ENCODE measurements around the gene REEP2.

Gene REEP2

GRCh38 chr5:138476918-138477317 lies 38.1 kb downstream of the REEP2 start:
- H3K4me3 ChIP-seq (ENCODE audit: insufficient read length, low read depth) = no peak overlapping the region
- H3K4me1 ChIP-seq (ENCODE audit: insufficient read depth, insufficient read length) = no peaks in the 10 kb centered on the region
- no peaks in the 10 kb centered on the region for H3K9me3 ChIP-seq (ENCODE audit: insufficient read depth, low read length)
- DNase-seq (ENCODE audit: low read depth, low spot score) = no peak
- H3K9ac ChIP-seq (ENCODE audit: insufficient read length, low read depth) = no peak overlapping the region
- H3K36me3 ChIP-seq (ENCODE audit: insufficient read depth, insufficient read length, low read length) = no peaks in the 10 kb centered on the region
- no peaks in the 10 kb centered on the region for H3K27me3 ChIP-seq (ENCODE audit: insufficient read depth, insufficient read length)
- TF ChIP-seq YY1 (IDR thresholded peaks at IDR 0.05; ENCODE audit: insufficient read depth, insufficient read length) (no peak), ZNF274 (IDR thresholded peaks at IDR 0.05; ENCODE audit: low read depth, low read length) (no peak), SUZ12 (IDR thresholded peaks at IDR 0.05; ENCODE audit: extremely low read depth, insufficient read depth, insufficient read length) (no peak)

- no peaks in the 10 kb centered on the region for H3K36me3 ChIP-seq (ENCODE audit: insufficient read depth, insufficient read length, low read length)
- no peak for DNase-seq (ENCODE audit: low read depth, low spot score)
- H3K9ac ChIP-seq (ENCODE audit: insufficient read length, low read depth) = no peak overlapping the region
- no peaks in the 10 kb centered on the region for H3K9me3 ChIP-seq (ENCODE audit: insufficient read depth, low read length)
- no peaks in the 10 kb centered on the region for H3K27me3 ChIP-seq (ENCODE audit: insufficient read depth, insufficient read length)
- no peak for TF ChIP-seq ZNF274 (IDR thresholded peaks at IDR 0.05; ENCODE audit: low read depth, low read length)
- no peak overlapping the region for H3K4me3 ChIP-seq (ENCODE audit: insufficient read length, low read depth)
- no peaks in the 10 kb centered on the region for H3K4me1 ChIP-seq (ENCODE audit: insufficient read depth, insufficient read length)
Observed at GRCh38 chr5:138482638-138483037, 43.8 kb downstream of the REEP2 start.

- H3K4me3 ChIP-seq (ENCODE audit: insufficient read length, low read depth) = no peak overlapping the region
- H3K36me3 ChIP-seq (ENCODE audit: insufficient read depth, insufficient read length, low read length) = no peaks in the 10 kb centered on the region
- no peaks in the 10 kb centered on the region for H3K9me3 ChIP-seq (ENCODE audit: insufficient read depth, low read length)
- peaks cover 33% of the 10 kb centered on the region for H3K27me3 ChIP-seq (ENCODE audit: insufficient read depth, insufficient read length)
- no peak overlapping the region for H3K9ac ChIP-seq (ENCODE audit: insufficient read length, low read depth)
- no peak for DNase-seq (ENCODE audit: low read depth, low spot score)
- H3K4me1 ChIP-seq (ENCODE audit: insufficient read depth, insufficient read length) = peaks cover 11% of the 10 kb centered on the region
- TF ChIP-seq SUZ12 (IDR thresholded peaks at IDR 0.05; ENCODE audit: extremely low read depth, insufficient read depth, insufficient read length) (no peak), YY1 (IDR thresholded peaks at IDR 0.05; ENCODE audit: insufficient read depth, insufficient read length) (no peak), ZNF274 (IDR thresholded peaks at IDR 0.05; ENCODE audit: low read depth, low read length) (no peak)
Observed at GRCh38 chr5:138488481-138488945, 49.7 kb downstream of the REEP2 start.

- Histone ChIP-seq H3K27me3 (ENCODE audit: insufficient read depth, insufficient read length) (peaks cover 33% of the 10 kb centered on the region), H3K4me1 (ENCODE audit: insufficient read depth, insufficient read length) (peaks cover 13% of the 10 kb centered on the region), H3K9me3 (ENCODE audit: insufficient read depth, low read length) (no peaks in the 10 kb centered on the region), H3K9ac (ENCODE audit: insufficient read length, low read depth) (no peak overlapping the region), H3K36me3 (ENCODE audit: insufficient read depth, insufficient read length, low read length) (no peaks in the 10 kb centered on the region), H3K4me3 (ENCODE audit: insufficient read length, low read depth) (no peak overlapping the region)
- no peak for TF ChIP-seq YY1 (IDR thresholded peaks at IDR 0.05; ENCODE audit: insufficient read depth, insufficient read length)
- no peak for TF ChIP-seq ZNF274 (IDR thresholded peaks at IDR 0.05; ENCODE audit: low read depth, low read length)
- TF ChIP-seq SUZ12 (IDR thresholded peaks at IDR 0.05; ENCODE audit: extremely low read depth, insufficient read depth, insufficient read length) = no peak
- no peak for DNase-seq (ENCODE audit: low read depth, low spot score)
Observed at GRCh38 chr5:138489683-138490061, 50.8 kb downstream of the REEP2 start.

GRCh38 chr5:138490648-138491283 lies 51.9 kb downstream of the REEP2 start:
- no peak for DNase-seq (ENCODE audit: low read depth, low spot score)
- Histone ChIP-seq H3K36me3 (ENCODE audit: insufficient read depth, insufficient read length, low read length) (no peaks in the 10 kb centered on the region), H3K27me3 (ENCODE audit: insufficient read depth, insufficient read length) (peaks cover 33% of the 10 kb centered on the region), H3K9me3 (ENCODE audit: insufficient read depth, low read length) (no peaks in the 10 kb centered on the region), H3K9ac (ENCODE audit: insufficient read length, low read depth) (no peak overlapping the region), H3K4me1 (ENCODE audit: insufficient read depth, insufficient read length) (peaks cover 13% of the 10 kb centered on the region), H3K4me3 (ENCODE audit: insufficient read length, low read depth) (no peak overlapping the region)
- TF ChIP-seq SUZ12 (IDR thresholded peaks at IDR 0.05; ENCODE audit: extremely low read depth, insufficient read depth, insufficient read length) = no peak
- no peak for TF ChIP-seq ZNF274 (IDR thresholded peaks at IDR 0.05; ENCODE audit: low read depth, low read length)
- no peak for TF ChIP-seq YY1 (IDR thresholded peaks at IDR 0.05; ENCODE audit: insufficient read depth, insufficient read length)

GRCh38 chr5:138491284-138491648 lies 52.4 kb downstream of the REEP2 start:
- no peak for DNase-seq (ENCODE audit: low read depth, low spot score)
- H3K4me3 ChIP-seq (ENCODE audit: insufficient read length, low read depth) = peak overlapping the region; percentile 45
- H3K9me3 ChIP-seq (ENCODE audit: insufficient read depth, low read length) = no peaks in the 10 kb centered on the region
- peak overlapping the region; percentile 81 for H3K9ac ChIP-seq (ENCODE audit: insufficient read length, low read depth)
- peaks cover 13% of the 10 kb centered on the region for H3K4me1 ChIP-seq (ENCODE audit: insufficient read depth, insufficient read length)
- TF ChIP-seq SUZ12 (IDR thresholded peaks at IDR 0.05; ENCODE audit: extremely low read depth, insufficient read depth, insufficient read length) = no peak
- no peak for TF ChIP-seq YY1 (IDR thresholded peaks at IDR 0.05; ENCODE audit: insufficient read depth, insufficient read length)
- no peak for TF ChIP-seq ZNF274 (IDR thresholded peaks at IDR 0.05; ENCODE audit: low read depth, low read length)
- no peaks in the 10 kb centered on the region for H3K36me3 ChIP-seq (ENCODE audit: insufficient read depth, insufficient read length, low read length)
- peaks cover 33% of the 10 kb centered on the region for H3K27me3 ChIP-seq (ENCODE audit: insufficient read depth, insufficient read length)

- H3K36me3 ChIP-seq (ENCODE audit: insufficient read depth, insufficient read length, low read length) = no peaks in the 10 kb centered on the region
- no peak for DNase-seq (ENCODE audit: low read depth, low spot score)
- TF ChIP-seq YY1 (IDR thresholded peaks at IDR 0.05; ENCODE audit: insufficient read depth, insufficient read length) (no peak), ZNF274 (IDR thresholded peaks at IDR 0.05; ENCODE audit: low read depth, low read length) (no peak), SUZ12 (IDR thresholded peaks at IDR 0.05; ENCODE audit: extremely low read depth, insufficient read depth, insufficient read length) (no peak)
- peaks cover 13% of the 10 kb centered on the region for H3K4me1 ChIP-seq (ENCODE audit: insufficient read depth, insufficient read length)
- H3K9me3 ChIP-seq (ENCODE audit: insufficient read depth, low read length) = no peaks in the 10 kb centered on the region
- peak overlapping the region; percentile 57 for H3K4me3 ChIP-seq (ENCODE audit: insufficient read length, low read depth)
- peak overlapping the region; percentile 81 for H3K9ac ChIP-seq (ENCODE audit: insufficient read length, low read depth)
- peaks cover 33% of the 10 kb centered on the region for H3K27me3 ChIP-seq (ENCODE audit: insufficient read depth, insufficient read length)
Observed at GRCh38 chr5:138491669-138492559, 53.1 kb downstream of the REEP2 start.

All from NT2/D1 (cell line).